NB4 (cell line): ENCODE results near the gene ZNF135.
A peak's percentile ranks its signal among the peaks of the same experiment; 100 is the strongest.

ENCODE experiments used
- DNase-seq: peaks from one replicate; pipeline ENCODE4 v3.0.0; 2010; ENCODE audit warnings: low read depth
- H3K4me3 ChIP-seq: one replicate; pipeline ENCODE4 v1.5.1; 2011; ENCODE audit warnings: mild to moderate bottlenecking, low read depth, low read length, moderate library complexity
- CTCF ChIP-seq: IDR thresholded peaks from one replicate; pipeline ENCODE4 v1.5.1; 2012; ENCODE audit warnings: low read depth, low read length
- MYC ChIP-seq: IDR thresholded peaks from 2 replicates; pipeline ENCODE4 v1.6.1; 2011; ENCODE audit warnings: low read depth, low read length
- POLR2A ChIP-seq: IDR thresholded peaks from 2 replicates; pipeline ENCODE4 v1.6.1; 2011; ENCODE audit warnings: mild to moderate bottlenecking; ENCODE audit not compliant: insufficient read length; ENCODE audit errors: extremely low read depth
- TF ChIP-seq, protein P1 (sequence below): IDR thresholded peaks from 2 replicates; pipeline ENCODE4 v1.6.1; 2011; ENCODE audit warnings: low read depth, low read length

ZNF135 gene

DNA sequence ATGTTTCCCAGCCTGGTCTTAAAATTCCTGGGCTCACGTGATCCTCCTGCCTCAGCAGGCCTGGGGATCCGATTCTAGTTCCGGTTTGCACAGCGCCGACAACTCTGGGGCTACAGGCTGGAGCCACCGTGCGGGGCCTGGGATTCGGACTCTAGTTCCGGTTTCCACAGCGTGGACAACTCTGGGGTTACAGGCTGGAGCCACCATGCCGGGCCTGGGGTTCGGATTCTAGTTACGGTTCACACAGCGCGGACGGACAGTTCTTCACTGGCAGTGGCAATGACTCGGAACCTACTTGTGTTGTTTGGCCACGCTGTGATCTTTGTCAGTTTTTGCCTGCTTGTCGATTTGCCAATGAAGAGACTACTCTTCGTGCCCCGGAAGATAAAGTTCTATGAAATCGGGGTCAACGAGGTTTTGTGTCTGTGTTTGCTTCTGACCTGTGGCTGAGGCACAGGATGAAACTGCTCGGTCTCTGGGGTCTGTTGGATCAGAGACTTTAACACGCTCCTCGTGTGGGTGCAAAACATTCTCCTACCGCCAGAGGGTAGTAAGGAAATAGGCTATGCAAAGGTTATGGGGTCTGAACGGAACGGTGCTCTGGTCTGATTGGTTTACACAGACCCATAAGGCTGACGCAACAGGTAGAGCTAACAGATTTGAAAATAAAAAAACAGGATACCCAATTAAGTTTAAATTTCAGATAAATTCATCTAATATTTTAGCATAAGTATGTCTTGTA, 37.4 kb upstream of the ZNF135 start:
- DNase-seq = peak; percentile 56

GRCh38 chr19:58022283-58022660, 36.8 kb upstream of the ZNF135 start:
- no peak overlapping the region for H3K4me3 ChIP-seq
- TF ChIP-seq CTCF (no peak), MYC (no peak), POLR2A (no peak)
- TF ChIP-seq, protein P1, sequence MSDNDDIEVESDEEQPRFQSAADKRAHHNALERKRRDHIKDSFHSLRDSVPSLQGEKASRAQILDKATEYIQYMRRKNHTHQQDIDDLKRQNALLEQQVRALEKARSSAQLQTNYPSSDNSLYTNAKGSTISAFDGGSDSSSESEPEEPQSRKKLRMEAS = no peak
- DNase-seq = no peak

More for the DNA sequence above, 37.4 kb upstream of the ZNF135 start:
- TF ChIP-seq CTCF (peak; percentile 35), POLR2A (no peak)
- no peak overlapping the region for H3K4me3 ChIP-seq

DNA sequence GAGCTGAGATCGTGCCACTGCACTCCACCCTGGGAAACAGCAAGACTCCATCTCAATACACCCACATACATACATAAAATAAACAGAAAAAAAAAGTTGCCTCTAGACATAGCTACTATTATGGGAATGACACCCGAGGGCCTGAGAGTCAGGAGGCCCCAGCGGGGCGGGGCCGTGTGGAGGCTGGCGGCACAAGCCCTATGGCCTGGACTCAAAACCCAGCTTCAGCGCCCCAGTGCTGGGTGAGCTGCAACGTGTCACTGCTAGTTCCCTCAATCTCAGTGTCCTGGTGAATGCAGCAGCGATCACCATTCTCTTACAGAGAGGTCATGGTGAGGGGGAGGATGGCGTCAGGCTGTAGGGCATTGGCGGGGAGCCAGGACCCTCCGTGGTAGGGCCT, 34.4 kb upstream of the ZNF135 start:
- DNase-seq = no peak
- TF ChIP-seq, protein P1 = no peak
- H3K4me3 ChIP-seq = no peak overlapping the region

DNA sequence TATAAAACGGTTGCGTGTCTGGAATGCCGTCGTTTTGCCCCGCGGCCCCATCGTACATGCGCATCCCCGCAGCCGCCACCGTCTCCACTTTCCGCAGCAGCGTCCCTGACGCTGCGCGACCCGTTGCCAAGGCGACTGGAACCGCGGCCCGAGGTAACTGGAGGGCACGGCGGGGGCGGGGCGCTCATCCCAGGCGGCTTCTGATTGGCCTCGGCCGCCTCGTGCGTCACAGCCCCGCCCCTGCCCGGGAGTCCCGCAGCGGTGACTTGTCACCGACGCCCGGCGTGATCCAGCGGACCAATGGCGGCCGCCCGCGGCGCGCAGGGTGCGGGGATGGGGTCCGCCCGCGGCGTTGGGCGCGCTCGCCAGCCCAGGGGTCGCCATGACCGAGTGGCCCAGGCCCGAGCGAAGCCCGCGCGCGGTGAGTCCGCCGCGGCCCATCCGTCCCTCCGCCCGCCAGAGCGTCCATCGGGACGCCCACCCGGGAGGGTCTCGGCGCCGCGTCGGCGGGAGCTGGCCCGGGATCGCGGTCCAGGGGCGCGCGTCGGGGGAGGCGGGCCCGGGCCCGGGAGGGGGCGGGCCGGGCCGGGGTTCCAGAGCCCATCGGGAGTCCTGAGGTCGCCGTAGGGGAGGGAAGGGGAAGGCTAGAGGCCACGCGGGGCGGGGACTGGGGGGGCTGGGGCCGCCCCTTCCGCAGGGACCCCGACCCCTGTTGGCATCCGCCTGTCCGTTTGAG, 25.2 kb upstream of the ZNF135 start, which contains the start of gene ZSCAN1:
ZSCAN1 (plus strand) TSS at position 285 of the 736 bp plus-strand sequence. CDS start 3,812 bp downstream, outside the sequence.
- TF ChIP-seq CTCF = no peak
- TF ChIP-seq POLR2A = no peak
- TF ChIP-seq, protein P1 = no peak
- no peak for TF ChIP-seq MYC
- DNase-seq = no peak
- no peak within 1 kb of the TSS for H3K4me3 ChIP-seq

- no peak overlapping the region for H3K4me3 ChIP-seq
- TF ChIP-seq, protein P1 = no peak
- TF ChIP-seq CTCF (no peak), POLR2A (no peak), MYC (no peak)
- no peak for DNase-seq
These were observed 24.6 kb upstream of the ZNF135 start for GRCh38 chr19:58034477-58034793.

DNA sequence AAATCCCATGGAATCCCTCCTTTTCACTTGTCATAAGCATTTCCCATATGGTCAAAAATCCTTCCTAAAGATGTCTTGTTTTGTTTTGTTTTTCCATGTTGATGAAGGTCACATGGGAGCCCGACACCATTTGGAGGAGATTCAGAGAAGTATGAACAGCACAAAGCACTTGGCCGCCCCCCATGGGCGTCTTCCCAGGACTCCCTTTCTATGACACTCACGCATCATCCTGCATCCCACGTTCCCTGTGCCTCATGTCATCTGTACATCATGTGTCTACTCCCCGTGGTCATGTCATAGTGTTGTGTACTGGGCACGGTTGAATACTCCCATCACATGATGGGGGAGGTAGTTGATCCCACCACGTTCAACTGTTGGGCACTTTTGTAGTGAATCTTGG, 23.2 kb upstream of the ZNF135 start:
- no peak for DNase-seq
- no peak overlapping the region for H3K4me3 ChIP-seq
- TF ChIP-seq CTCF (no peak), MYC (no peak), POLR2A (no peak)
- TF ChIP-seq, protein P1 = no peak
